Stimulated activated CD4-positive, alpha-beta T cell treated with anti-CD3 and anti-CD28 coated beads, Interleukin-1b, Interleukin-23, amount 100 ng/mL, for 1 hour (primary cell): ENCODE measurements around the gene SYNGR4.
A peak's percentile ranks its signal among the peaks of the same experiment; 100 is the strongest.

Experiments
- DNase-seq, 2 donors: peaks; one replicate each; pipeline ENCODE4 v3.0.0-alpha.2; 2020; ENCODE audit warnings: low read depth in 2 of 2

The SYNGR4 gene

GRCh38 chr19:48341515-48342413 is 22.4 kb upstream of the SYNGR4 start:
- DNase-seq = no peak

DNA sequence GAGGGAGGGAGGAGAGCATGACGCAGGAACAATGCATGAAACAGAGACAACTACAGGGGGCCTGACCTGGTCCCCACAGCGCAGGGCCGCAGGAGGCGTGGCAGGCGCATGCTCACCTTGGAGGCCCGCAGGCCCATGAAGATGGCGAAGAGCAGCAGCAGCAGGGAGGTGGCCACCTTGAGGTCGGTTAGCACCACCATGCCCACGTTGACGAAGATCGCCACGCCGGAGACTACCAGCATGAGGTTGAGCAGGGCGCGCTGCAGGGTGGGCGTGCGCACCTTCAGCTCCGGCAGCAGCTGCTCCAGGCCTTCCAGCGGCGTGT is 21.8 kb upstream of the SYNGR4 start:
- DNase-seq = no peak

GRCh38 chr19:48342841-48343540 is 21.2 kb upstream of the SYNGR4 start:
- DNase-seq = no peak

- no peak for DNase-seq
These were observed 19.3 kb upstream of the SYNGR4 start for GRCh38 chr19:48344892-48345291.

GRCh38 chr19:48346191-48346590 is 18.0 kb upstream of the SYNGR4 start:
- no peak for DNase-seq

- no peak for DNase-seq
These were observed 16.1 kb upstream of the SYNGR4 start for GRCh38 chr19:48348045-48348444.

- no peak for DNase-seq
These were observed 15.4 kb upstream of the SYNGR4 start for GRCh38 chr19:48348737-48349136.

DNA sequence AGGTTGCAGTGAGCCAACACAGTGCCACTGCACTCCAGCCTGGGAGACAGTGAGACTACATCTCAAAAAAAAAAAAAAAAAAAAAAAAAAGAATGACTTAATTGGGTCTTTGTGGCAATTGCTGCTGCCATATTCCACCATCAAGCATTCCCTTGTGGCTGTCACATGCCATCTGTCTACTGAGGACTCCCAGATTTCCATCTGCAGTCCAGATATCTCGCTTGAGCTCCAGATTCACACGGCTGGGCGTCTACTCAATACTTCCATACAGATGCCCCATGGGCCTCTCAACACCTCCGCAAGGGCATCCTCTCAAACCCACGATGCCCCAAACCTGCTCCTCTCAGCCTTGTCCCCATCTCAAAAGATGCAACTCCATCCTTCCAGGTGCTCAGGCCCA is 13.3 kb upstream of the SYNGR4 start:
- no peak for DNase-seq

GRCh38 chr19:48351341-48351752 is 12.8 kb upstream of the SYNGR4 start:
- peak; percentile 57 to 75 for DNase-seq

DNA sequence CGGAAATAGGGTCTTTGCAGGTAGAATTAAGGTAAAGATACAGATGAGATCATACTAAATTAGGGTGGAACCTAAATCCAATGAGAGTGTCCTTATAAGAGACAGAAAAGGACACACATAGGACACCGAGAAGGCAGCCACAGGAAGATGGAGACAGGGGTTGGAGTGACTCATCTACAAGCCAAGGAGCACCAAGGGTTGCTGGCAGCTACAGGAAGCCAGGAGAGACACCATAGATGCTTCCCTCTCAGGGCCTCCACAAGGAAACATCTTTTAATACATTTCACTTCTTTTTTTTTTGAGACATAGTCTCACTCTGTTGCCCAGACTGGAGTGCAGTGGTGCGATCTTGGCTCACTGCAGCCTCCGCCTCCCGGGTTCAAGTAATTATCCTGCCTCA is 10.5 kb upstream of the SYNGR4 start:
- no peak for DNase-seq

DNA sequence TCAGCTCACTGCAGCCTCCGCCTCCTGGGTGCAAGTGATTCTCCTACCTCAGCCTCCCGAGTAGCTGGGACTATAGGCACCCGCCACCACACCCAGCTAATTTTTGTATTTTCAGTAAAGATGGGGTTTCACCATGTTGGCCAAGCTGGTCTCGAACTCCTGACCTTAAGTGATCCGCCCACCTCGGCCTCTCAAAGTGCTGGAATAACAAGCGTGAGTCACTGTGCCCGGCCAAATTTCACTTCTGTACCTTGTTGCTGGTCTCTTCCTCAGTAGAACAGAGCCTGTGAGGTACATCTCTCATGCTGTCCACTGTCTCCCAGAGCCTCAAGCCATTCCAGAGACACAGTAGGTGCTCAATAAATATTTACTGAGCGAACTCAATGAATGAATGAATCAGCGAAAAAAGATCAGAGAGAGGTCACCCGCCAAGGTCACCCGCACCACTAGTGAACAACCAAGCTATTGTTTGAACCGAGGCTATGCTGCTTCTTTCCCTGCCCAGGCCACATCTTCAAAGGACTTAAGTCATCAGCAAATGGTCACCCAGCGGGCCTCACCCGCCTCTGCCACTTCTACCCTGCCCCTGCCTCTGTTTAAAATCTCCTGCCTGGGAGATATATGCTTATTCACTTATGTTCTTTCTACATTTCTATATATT is 9.7 kb upstream of the SYNGR4 start:
- DNase-seq = no peak

GRCh38 chr19:48355365-48355954 is 8.7 kb upstream of the SYNGR4 start:
- no peak for DNase-seq

GRCh38 chr19:48359123-48359522 is 5.0 kb upstream of the SYNGR4 start:
- no peak for DNase-seq

DNA sequence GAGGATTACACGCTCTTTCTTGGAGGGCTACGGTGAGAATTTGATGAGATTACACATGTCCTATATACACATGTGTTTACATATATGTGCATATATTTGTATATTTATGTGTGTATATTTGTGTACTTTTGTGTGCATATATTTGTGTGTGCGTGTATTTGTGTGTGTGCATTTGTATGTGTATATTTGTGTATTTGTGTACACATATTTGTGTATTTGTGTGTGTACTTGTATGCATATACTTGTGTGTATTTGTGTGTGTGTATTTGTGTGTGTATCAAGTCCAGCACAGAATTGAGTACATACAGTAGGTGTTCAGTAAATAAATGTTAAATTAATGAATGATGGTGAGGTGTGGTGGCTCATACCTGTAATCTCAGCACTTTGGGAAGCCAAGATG is 2.3 kb upstream of the SYNGR4 start:
- DNase-seq = no peak

DNA sequence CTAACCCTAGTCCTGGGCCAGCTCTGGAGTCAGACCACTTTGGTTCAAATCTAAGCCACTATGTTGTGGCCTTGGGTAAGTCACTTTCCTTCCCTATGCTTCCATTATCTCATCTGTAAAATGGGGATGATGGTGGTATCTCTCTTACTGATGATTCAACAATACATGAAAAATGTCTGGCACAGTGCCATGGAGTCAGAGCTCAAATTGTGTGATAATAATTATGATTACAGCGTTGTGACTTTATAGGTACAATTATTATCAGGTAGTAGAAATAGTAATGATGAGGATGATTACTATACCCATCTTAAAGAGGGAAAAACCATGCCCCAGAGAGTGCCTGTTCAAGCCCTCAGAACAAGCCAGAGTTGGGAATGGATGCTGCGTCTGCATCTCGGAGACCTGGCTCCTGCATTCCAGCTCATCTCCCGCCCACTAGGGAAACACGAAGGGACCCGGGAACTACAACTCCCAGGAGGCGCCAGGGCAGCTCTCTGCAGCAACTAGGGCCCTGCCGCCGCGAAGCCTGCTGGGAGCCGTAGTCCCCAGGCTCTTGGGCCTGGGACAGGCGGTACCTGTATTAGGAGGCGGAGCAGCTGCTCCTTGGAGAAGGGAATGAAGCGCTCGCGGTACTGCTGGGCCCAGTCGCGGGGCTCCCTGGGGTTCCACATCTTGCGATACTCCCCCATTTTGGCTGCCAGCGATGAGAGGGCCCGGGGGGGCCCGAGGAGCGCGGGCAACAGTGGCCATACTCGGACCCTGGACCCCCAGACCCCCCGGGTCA is 1.3 kb upstream of the SYNGR4 start:
- peak; percentile 67 to 70 for DNase-seq

DNA sequence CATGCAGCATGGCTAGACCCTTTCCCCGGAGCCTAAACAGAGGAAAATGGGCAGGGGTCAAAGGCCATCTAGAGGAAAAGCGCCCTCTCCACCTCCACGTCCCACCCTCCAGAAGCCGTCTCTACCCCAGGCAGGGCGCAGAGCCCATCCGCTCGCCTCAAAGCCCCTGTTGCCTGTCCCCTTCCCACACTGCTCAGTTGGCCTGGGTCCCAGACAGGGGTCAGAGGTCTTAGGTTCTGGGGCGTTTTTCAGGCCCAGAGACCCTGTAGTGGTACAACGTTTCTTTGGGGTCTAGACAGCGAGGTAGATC is 712 bp upstream of the SYNGR4 start:
- DNase-seq = no peak

DNA sequence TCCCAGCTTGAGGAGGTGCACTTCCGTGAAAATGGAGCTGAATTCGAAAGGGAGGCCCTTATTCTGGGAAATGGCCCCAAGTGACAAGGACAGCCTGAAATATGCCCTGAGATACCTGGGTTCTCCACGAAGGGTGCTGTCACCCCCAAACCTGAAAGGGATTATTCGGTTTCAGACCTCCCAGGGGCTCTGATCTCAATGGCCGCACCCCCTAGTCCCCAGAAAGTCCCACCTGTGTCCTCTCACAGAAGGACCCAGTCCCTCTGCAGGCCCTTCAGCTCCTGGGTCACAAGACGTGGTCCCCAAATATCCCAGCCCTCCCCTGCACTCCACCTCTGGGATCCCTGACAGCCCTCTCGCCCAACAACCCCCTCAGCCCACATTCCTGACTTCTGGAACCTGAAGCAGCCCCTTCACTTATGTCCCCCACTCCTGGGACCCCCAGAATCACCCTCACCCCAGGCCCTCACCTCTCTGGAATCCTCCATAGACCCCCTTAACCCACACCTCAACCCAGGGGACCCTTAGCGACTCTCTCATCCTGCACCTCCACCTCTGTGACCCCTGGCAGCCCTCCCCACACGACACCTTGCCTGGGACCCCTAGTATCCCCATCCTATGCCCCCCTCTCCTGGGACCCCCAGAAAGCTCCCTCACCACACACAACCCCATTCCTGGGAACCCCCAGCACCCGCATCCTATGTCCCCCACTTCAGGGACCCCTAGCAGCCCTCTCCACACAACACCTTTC is 606 bp downstream of the SYNGR4 start:
- no peak for DNase-seq

DNA sequence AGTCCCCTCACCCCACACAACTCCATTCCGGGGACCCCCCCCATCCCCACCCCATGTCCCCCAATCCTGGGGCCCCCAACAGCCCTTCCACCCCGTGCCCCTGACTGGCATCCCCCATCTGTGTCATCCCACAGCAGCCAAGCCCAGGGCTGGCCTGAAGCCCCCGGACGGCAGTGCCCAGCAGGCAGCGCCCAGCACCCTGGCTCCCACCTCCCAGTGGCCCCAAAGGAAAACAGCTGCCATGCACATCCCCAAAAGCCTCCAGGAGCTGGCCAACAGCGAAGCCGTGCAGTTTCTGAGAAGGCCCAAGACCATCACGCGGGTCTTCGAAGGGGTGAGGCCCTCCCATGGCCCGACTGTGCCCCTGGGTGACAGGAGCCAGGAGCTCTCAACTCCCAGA is 1.4 kb downstream of the SYNGR4 start:
- DNase-seq = no peak

DNA sequence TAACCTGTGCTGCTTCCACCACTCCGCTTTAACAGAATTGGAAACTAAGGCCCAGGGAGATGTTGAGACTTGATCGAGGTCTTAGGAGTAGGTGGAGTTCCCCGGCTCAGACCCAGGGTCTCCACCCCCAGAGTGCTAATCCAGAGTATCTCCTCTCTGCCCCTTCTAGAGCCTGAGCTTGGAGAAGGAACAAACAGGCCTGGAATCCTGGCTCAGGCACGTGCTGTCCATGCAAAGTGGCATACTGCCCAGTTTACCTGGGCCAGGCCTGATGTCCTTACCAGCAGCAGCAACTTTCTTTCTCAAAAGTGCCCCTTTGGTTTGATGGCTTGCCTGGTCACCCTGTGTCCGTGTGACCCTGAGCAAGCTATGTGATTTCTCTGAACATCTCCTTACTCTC is 3.7 kb downstream of the SYNGR4 start:
- no peak for DNase-seq

- no peak for DNase-seq
These were observed 4.8 kb downstream of the SYNGR4 start for GRCh38 chr19:48368936-48369335.

- no peak for DNase-seq
These were observed 6.8 kb downstream of the SYNGR4 start for GRCh38 chr19:48370955-48371354.
